ENCODE results near the gene CASQ1.

Gene CASQ1

DNA sequence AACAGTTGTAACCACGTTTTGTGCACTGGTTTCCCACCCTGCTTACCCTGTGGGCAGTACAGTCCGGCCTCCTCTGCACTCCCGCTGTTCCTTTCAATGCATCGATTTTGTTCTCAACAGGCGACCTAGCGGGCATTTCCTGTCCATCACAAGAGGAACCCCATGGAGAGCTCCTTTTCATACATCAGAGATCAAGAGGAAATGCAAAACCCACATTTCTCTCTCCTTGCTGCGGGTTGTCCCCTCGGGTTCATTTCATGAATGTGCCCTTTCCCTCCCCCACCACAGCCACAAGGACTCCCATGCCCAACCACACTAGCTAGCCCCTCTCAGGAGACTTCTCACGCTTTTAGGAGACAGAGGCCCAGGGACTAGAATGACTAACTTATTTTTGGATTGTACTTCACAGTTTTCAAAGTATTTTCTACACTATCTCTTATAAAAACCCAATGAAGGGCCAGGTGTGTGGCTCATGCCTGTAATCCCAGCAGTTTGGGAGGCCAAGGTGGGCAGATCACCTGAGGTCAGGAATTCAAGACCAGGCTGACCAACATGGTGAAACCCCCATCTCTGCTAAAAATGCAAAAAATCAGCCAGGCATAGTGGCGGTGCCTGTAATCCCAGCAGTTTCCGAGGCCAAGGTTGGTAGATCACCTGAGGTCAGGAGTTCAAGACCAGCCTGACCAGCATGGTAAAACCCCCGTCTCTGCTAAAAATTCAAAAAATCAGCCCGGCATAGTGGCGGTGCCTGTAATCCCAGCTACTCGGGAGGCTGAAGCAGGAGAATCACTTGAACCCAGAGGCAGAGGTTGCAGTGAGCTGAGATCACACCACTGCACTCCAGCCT lies 20.6 kb upstream of the CASQ1 start:
- DNase-seq, result peak; percentile 36

DNA sequence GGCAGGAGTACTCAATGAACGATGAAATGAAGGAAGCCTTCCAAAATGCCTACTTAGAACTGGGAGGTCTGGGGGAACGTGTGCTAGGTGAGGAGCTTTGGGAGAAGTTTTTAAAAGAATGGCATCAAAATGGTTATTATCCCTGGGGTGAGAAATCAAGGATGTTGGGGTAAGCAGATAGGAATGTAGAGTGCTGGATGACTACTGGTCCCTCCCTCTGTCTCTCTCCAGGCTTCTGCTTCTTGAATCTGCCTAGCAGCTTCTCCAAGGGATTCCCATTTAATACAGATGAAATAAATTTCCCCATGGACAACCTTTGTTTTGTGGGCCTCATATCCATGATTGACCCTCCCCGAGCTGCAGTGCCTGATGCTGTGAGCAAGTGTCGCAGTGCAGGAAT lies 19.0 kb upstream of the CASQ1 start:
- DNase-seq, result no peak

DNA sequence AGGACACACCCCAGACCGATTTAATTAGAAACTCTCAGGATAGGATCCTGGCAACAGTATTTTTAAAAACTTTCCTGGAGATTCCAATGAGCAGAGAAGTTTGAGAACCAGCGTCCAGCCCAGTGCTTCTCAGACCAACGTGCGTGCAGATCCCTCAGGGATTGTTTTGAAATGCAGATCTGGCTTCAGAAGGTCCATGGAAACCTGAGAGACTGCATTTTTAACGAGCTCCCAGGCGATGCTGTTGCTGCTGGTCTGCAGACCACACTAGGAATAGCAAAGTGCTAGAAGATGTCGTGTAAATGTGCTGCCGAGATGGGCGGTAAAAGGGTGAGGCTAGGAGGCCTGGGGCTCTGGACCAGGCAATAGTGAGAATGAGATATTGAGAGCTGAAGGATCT lies 18.4 kb upstream of the CASQ1 start:
- no peak for DNase-seq

DNA sequence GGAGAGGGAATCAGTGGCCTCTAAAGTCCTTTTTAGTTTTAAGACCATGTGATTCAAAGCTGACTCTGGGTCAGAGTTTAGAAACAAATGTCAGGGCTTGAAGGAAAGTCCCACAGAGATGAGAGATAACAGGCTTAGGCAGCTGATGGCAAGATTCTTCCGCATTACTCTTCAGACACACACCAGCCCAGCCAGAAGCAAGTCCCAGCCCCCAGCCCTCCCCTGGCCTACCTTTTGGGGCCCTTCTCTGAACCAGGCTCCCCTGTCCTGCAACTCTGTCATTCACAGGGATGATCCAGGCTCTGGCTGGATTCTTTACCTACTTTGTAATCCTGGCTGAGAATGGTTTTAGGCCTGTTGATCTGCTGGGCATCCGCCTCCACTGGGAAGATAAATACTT lies 13.1 kb upstream of the CASQ1 start:
- DNase-seq, result no peak

DNA sequence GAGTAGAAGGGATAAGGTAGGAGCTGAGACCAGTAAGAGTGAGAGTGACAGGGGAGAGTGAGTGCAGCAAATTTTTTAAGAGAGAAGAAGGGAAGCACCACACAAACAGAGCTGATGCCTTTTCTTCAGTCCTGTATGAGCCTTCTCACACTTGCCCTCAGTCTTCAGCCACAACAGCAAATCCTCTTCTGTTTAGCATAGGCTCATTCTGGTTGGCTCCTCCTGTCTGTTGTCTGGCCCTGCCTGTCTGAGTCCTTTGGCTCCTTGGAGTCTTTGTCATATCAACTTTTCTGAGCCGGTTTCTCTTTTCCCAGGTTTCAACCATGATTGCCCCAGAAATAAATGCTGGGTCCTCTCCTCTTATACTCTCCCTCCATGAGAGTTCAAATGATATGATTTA lies 12.7 kb upstream of the CASQ1 start:
- no peak for DNase-seq

DNA sequence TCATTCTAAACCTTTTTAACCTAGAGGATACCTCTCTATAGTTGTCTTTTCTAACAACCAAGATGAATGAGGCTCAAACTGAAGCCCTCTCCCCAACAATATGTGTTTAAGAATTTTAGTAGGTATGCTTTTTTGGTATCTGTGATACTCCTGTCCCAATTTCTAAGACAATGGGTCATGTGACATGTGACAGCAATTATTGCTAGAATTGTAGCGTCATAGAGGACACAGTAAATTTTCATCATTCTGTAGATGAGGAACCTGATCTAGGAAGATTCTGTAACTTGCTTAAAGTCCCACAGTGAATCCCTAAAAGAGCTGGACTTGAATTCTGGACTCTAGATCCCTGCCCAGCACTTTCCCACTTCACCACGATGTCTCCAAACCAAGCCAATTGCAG lies 11.6 kb upstream of the CASQ1 start:
- DNase-seq, result no peak

DNA sequence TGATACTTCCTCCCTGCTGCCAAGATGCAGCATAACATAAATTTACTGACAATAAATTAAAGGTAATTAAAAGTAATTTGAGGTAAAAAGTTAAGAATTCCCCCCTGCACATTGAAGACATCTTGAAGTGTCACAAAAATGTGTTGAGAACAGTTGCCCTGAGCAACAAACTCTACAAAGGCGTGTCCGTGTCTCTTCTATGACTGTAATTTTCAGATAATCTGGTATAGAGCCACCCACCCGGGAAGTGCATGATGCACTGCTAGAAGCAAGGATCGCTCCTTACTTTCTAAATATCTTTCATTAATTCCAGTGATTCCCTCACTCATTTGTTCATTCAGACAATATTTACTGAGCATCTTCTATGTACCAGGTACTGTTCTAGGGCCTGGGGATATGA lies 11.0 kb upstream of the CASQ1 start:
- no peak for DNase-seq

DNA sequence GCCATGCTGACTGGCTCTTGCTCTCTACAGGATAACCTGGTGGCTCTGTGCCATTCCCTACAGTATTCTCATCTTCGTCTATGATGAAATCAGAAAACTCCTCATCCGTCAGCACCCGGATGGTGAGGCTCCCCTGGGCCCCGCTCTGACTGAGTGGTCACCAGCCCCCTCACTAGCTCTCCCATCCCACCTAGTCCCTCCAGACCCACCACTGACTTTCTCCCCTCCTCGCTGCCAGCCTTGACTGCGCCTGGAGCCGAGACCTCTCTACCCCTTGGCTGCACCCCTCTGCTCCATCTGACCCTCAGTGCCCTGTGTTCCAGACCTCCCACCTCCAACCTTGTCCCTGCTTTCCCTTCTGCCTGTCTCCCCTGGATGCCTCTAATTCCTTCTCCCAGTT lies 4.1 kb upstream of the CASQ1 start:
- DNase-seq, result no peak

DNA sequence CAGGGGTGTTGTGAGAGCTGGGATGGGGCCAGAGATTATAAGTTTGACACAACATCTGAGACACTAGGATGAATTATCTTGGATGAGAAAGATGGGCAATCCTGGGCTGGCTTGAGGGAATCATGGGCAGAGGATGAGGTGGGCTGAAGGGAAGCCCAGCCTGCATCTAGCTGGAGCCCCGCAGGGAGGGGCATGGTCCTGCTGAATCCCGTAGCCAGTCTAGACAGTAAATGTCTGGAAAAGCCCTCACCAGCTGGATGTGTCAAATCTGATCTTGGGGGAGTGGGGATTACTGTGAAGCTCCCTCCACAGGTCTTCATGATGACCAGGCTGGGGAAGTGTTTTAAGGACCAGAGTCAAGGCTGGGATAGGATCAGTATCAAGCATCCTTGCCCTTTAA lies 3.6 kb upstream of the CASQ1 start:
- no peak for DNase-seq

DNA sequence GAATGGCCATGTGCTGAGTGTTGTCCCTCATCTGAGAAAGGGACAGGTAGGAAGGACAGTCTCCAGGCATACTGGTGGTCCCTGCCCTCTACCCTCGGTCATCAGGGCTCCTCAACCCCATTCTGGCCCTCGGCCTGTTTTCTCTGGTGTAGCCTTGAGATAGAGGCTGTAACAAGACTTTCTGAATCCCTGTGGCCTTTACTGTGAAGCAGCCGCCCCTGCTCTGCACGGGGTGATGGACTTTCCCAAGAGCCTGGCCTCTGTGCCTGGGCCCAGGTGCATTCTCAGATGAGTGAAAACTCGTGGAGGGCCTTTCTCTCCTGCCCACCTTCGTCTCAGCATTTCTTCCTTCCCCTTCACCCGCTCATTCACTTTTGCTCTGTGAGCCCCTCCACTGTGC lies 3.0 kb upstream of the CASQ1 start:
- no peak for DNase-seq

DNA sequence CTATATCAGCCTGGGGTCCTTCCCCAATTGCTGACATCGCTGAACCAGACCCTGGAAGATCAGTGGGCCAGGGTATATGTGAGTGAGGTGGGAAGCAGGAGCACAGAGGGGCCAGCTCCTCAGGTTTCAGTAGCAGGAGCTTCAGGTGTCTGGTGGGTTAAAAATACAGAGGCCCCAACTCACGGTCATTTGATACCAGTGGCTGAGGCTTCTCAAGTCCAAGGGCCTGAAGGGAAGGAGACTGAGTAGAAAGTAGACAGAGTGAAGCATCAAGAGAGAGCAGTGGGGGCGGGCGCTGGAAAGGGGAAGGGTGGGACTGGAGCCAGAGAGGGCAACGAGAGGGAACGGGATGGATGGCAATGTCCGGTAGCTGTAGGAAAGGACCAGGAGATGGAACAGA lies 2.0 kb upstream of the CASQ1 start:
- DNase-seq, result no peak

DNA sequence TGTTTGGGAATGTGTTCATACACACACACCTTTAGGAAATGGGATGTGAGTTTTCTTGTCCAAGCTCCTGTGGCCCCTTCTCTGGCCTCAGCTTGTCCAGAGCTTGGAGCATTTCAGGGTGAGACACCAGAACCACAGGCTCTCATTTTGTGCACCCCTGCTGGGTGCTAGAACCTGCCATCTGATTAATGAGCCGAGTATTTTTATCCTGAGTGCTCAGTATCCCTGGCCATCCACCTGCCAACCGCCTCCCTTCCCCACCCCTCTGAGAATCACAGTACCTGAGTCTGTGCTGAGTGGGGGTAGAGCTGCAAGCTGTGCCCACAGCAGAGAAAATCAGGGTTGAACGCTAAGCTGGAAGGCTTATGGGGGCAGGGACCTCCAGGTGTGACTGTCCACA lies 1.4 kb downstream of the CASQ1 start:
- DNase-seq, result no peak

DNA sequence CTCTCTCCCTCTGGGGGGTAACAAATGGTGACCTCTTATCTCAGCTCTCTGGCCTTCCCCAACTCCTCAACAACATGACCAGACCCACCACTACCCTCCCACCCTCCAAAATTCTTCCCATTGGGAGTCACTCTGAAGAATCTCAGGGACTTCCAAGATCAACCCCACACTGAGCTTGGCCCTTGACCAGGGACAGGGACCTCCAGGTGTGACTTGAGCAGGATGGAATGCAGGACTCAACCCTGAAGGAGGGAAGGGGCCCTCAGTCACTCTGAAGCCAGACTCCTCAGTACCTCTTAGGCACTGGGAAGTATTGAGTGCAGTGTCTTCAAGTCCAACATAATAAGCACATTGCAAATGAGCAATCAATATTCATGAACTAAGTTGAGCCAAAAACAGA lies 1.9 kb downstream of the CASQ1 start:
- no peak for DNase-seq

DNA sequence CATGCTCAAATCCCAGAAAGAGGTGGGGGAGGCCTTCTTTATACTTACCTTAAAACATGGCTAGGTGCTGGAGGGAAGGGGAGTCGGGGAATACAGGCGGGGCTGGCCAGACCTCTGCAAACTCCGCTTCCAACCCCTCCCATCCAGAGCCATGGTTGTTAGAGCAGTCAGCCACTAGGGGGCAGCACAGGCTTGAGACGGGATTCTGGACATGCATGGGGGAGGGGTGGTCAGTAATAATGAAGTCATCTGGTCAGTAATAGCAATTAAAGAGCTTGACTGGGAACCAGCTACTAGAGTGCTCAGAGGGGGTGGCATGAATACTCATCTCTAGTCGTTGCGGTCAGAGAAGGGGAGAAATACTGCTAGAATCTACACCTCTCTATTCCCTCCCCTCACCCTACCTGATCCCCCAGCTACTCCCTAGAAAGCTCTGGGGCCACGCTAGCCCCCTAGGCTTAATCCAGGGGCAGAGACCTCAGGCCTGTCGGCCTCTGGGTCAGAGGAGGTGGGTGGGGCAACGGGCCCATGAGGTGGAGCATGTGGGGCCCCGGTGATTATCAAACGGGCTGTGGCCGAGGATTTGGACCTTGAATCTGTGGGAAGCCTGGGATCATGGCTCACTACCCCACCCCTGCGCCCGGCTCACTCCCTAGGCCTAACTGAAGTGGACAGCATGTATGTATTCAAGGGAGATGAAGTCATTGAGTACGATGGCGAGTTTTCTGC lies 2.9 kb downstream of the CASQ1 start:
- peak; percentile 85 for DNase-seq

DNA sequence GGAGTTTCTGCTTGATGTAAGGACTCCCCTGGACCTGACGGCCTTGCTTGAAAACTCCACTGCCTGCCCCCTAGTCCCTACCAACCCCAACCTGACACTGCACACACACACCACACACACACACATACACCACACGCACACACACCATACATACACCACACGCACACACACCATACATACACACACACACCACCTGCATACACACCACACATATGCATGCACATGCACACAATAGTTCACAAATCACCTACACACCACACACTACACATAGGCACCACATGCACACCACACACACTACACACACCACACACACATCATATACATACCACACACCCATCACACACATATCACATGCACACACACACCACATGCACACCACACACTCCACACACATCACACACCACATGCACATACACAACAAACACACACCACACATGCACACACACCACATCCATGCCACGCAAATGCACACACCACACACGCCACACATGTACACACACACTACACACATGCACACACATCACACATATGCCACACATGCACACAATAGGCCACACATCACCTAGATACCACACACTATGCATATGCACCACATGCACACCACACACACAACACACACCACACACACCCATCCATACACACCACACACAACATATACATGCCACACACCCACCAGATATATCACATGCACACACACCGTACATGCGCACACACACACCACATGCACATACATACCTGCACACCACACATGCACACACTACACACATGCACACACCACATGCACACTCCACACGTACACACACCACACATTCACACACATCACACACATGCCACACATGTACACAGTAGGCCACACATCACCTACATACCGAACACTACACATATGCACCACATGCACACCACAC lies 3.7 kb downstream of the CASQ1 start:
- DNase-seq, result no peak

DNA sequence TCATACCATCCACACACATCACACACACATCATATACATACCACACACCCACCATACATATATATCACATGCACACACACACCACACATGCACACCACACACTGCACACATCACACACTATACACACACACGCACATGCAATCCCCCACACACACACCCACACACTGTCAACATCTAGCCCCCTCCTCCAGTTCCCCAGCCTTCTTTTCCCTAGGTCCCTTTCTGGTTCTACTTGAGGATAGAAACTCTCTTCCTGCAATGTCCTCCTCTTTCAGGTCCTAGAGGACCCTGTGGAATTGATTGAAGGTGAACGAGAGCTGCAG lies 4.3 kb downstream of the CASQ1 start:
- DNase-seq, result no peak

DNA sequence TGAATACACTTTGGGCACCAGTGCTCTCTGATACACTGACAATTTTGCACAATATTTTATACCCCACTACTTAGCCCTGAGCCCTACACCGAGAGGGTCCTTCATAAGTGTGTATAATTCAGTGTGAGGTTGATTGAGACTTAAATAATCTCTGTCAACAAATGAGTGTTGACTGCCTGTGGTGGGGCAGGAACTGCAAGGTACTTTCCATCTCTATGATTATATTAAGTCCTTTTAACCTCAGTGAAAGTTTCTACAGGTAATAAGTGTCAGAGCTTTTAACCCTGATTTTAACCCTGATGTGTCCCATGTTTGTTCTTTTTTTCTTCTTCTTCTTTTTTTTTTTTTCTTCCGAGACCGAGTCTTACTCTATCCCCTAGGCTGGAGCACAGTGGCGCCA lies 5.8 kb downstream of the CASQ1 start:
- DNase-seq, result no peak

DNA sequence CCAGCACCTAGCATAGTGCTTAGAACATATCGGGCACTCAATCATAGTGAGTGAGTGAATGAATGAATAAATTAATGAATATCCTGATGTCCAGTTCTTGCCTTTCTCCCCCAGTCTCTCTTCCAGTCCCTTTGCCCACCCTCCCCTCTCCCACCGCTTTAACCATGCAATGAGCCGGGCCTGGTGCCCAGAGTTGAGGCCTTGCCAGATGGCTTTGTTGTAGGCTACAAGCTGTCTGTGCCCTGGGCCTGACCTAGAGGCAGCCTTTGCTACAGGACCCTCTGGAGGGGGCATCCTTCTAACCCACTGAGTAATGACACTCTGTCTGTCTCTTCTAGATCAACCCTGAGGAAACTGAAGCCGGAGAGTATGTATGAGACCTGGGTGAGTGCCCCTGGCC lies 6.9 kb downstream of the CASQ1 start:
- no peak for DNase-seq

DNA sequence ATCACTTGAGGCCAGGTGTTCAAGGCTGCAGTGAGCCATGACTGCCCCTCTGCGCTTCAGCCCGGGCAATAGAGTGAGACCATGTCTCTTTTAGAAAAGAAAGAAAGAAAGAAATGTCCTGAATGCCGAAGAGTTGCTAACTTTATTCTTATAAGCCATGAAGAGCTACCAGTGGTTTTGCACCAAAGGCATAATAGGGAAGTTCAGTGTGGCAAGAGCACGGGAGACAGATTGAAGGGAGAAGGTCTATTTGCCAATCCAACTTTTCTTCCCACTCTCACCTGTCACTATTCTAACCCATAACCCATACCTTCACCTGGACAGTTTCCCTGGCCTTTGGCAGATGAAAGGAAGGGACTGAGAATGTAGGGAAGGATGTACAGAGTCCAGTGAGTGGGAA lies 10.4 kb downstream of the CASQ1 start:
- DNase-seq, result no peak

DNA sequence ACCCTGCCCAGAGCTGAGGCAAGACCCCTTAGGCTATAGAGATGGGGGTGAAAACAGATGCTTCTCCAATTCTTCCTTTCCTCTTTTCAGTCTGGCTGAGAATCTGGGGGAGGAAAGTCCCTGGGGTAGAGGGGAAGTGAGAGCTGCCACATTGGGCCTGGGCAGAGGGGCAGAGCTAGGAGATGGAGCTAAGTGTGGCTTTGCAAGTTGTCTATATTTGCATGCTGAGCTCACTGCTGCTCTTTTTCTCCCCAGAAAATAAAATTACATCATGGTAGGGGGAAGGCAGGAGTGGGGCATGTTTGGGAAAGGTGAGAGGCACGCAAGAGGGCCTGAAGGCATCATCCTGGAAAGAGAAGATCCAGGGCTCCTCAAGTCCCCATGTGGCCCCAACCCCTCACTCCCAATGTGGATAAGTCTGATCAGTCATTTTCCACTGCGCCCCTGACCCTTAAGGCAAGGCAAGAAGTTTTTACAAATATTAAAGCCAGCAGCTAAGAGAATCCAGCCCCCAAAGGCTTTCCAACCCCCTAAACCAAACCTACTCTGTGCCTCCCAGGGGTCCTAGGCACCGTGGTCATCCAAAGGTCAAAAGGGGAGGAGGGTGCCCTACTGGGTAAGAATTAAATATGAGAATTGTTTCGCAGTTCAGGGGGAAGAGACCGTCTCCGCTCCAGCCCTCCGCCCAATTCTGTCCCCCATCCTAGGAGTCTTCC lies 14.3 kb downstream of the CASQ1 start:
- DNase-seq, result no peak

DNA sequence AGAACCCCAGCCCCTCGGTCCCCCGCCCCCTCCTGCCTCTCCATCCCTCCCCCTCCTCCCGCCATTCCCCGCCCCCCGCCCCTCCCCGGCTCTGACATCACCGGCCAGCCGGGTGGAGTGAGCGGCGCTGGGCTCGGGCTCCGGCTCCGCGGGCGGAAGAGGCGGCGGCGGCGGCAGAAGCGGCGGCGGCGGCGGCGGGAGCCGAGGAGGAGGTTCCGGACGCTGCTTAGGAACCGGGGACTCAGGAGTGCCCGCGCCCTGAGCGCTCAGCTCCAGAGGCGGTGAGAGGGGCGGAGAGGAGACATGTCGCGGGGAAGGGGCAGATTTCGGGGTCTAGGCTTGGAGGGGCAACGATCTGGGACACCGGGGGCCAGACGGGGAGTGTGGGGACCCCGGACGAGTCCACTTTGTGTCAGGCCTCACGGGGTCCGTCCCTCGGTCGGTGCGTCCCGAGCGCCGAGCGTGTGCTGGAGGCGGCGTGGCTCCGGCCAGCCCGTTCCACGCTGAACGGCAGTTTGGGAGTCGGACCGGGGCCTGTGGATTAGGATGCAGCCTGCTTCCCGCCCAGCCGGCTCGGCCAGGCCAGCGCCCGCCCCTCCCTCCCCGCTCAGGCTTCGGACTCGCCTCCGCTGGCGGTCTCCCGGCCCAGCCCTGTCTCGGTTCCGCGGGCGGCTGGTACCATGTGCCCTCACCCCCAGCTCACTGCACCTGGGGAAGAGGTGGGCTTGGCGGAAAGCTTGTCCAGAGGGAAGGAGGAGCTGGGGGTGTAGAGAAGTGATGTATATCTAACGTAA lies 15.1 kb downstream of the CASQ1 start, which contains the start of gene PEA15:
Gene PEA15, plus strand, starts transcription at position 143 of the 794 bp plus-strand sequence. CDS start 6,161 bp downstream, outside the sequence.
- peak; percentile 82 for DNase-seq

DNA sequence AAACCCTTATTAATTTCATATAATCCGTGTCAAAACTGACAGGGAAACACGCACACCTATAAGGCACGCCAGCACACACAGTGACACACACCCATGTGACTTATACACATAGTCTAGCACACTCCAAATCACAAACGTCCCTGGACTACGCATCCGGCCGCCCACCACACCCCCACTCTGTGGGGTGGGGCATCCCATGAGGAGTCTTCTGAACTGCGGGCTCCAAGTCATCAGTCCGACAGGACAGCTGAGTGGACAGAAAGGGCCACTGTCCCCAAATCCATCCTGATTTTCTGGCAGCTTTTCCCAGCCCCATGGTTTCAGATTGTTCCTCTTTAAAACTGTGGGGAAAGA lies 15.6 kb downstream of the CASQ1 start:
- peak; percentile 70 for DNase-seq

Measured in stimulated activated CD4-positive, alpha-beta T cell treated with anti-CD3 and anti-CD28 coated beads, Interleukin-15, amount 100 ng/mL, for 24 hours (primary cell).